HG03039 (cell line): ENCODE measurements around the gene AMN.

Experiments
- ATAC-seq: cut with Tn5 transposase; IDR thresholded peaks from one replicate; pipeline ENCODE4 v1.9.1; 2021; ENCODE audit warnings: mild to moderate bottlenecking, moderate library complexity; ENCODE audit not compliant: unreplicated experiment

AMN gene

GRCh38 chr14:102964152-102964730 is 41.8 kb downstream of the AMN start:
- no peak for ATAC-seq

- ATAC-seq = no peak
These were observed 42.8 kb downstream of the AMN start for GRCh38 chr14:102965282-102965681.

- no peak for ATAC-seq
These were observed 43.6 kb downstream of the AMN start for GRCh38 chr14:102965971-102966655.

DNA sequence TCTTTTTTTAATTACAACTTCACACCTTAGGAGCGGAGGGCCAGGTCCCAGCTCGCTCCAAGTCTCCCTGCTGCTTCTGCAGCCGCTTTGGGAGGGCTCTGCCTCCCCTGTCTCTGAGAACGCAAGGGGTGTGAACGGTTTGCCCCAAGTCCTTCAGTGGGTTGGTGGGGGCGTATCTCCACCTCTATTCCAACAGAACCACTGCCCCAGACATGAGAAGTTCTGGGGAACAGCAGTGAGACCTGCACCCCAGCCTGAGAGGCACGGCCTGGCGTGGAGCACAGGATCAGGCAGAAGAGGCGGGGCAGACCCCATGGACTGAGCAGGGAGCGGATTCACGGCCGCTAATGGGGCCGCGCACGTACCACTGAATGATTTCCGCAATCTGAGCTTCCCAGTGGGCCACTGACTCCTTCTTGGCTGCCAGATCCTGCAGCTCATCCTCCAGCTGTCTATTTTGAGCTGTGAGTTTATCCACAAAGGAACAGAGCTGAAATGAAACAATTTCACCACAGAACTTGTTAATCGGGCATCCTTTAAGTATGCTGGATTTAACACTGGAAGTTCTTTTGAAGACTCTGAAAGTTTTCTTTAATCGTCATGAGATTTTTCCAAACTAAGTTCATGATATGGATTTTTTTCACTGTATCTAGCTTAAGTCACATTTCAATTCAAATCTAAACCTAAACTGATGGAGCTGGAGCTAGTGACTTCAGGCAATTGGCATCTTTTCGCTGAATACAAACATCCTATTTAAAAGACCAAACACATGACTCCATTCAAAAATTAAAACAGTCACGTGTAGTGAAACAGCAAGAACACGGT is 44.4 kb downstream of the AMN start:
- no peak for ATAC-seq

- no peak for ATAC-seq
These were observed 45.0 kb downstream of the AMN start for GRCh38 chr14:102967506-102967795.

GRCh38 chr14:102968306-102968705 is 45.8 kb downstream of the AMN start:
- no peak for ATAC-seq

DNA sequence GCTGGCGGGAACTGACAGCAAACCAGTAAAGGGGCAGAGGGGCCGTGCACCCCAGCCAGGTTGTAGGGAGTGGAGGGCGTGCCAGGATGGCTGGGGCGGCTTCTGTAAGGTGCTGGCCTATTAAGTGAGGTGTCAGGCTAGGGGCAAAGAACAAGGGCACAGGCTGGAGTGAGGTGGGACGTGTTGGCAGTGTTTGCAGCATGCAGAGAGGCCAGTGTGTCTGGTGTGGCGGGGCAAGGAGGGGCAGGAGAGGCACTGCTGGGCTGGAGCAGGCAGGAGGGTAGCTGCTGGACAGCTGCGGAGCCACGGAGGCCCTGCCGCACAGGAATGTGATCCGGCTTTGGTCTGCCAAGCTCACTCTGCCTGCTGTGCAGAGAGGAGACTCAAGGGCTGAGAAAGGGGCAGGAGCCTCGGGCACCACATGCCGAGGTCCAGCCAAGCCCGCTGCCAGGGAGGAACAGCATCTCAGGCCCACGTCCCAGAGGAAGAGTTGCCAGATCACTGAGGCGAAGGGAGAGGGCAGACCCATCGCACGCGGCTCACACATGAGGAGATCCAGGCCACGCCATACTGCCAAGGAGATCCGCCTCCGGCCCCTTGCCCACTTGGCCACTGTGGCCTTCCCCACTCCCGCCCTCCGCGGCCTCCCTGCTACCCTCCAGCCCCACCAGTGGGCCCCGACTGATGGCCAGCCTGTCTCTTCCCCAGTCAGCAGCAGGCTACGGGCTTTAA is 46.8 kb downstream of the AMN start:
- no peak for ATAC-seq

DNA sequence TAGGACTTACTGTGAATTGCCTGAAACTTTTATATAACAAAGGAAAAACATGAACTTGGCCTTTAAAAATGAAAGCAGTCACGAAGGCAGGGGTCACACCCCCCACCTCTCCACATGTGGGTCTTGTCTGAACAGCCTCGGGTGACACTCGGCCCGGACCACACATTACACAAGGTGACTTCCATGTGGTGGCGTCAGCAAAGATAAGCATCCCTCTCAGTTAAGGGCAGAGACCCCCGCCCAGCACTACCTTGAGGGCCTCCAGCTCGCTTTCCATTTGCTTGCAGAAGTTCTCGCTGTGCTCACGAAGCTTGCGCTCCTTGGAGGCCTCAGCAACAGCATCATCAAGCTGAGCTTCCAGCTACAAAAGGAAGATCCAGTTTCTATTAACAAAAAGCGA is 47.4 kb downstream of the AMN start:
- no peak for ATAC-seq

GRCh38 chr14:102970496-102970895 is 48.0 kb downstream of the AMN start:
- no peak for ATAC-seq

GRCh38 chr14:102971314-102971713 is 48.9 kb downstream of the AMN start:
- ATAC-seq = no peak

DNA sequence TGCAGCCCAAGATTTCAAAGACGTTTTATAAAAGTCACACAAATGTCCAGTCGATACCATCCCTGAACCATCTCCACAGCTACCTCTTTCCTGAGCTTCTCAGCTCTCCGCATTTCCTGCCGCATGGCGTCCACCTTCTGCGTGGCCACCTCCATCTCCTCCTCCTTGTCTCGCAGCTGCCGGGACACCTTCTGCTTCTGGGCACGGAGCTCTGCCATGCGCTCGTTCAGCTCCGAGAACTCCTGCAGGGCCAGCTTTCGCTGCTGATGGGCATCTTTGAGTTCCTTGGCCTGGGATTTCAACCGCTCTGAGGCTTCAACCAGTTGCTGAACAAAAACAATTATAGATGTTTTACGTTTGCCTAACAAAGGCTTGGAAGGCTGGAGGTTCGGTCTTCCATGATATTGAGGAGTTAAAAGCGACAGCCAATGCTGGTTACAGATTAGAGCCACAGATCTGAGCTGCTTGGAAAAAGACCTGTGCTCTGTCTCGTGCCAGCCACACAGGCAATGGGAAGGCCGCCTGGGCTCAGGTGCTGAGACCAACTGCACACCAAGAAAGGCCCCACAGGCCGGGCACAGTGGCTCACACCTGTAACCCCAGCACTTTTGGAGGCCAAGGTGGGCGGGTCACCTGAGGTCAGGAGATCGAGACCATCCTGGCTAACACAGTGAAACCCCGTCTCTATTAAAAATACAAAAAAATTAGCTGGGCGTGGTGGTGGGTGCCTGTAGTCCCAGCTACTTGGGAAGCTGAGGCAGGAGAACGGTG is 49.6 kb downstream of the AMN start:
- no peak for ATAC-seq

DNA sequence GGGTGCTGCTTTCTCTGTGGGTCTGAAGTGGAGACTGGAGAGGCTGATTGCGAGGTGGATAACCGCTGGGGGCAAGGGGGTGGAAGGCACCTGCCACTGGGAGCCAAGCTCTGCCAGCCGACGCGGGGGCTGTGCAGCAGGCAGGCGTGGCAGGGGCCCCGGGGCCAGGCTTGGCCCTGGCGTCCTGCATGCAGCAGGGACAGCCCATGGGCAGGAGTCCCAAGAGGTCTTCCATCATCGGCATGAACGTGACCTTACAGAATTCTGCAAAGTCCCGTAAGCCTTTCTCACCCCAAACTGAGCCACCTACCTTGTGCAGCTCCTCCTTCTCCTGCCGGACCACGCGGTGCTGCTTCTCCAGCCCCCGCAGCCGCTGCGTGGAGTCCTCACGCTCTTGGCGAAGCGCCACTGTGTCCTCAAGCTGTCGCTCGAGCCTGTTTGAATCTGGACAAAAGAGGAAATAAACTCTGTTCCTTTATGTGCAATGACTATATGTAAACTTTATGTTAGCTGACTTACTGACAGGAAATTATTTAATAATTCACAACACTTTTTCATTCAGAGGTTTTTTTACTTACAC is 51.3 kb downstream of the AMN start:
- ATAC-seq = no peak

DNA sequence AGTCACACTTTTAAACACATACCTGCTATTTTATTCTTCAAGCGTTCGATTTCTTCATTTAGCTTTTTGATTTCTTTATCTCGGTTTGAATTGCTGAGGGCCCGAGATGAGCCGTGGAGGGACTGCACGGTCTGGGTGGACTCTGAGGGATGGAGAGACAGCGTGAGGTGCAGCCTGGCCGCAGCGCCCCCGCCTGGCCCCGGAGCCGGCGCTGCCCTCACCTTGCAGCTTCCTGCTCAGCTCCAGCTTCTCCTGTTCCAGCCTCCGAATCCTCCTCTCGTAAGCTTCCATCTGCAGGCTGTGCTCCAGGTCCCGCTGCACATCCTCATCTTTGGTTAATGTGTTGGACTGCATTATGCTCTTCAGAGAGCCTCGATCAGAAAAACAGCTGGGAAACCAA is 53.2 kb downstream of the AMN start:
- ATAC-seq = no peak

- ATAC-seq = no peak
These were observed 55.0 kb downstream of the AMN start for GRCh38 chr14:102977475-102977874.

- no peak for ATAC-seq
These were observed 56.9 kb downstream of the AMN start for GRCh38 chr14:102979406-102979805.

GRCh38 chr14:102980409-102980810 is 57.9 kb downstream of the AMN start:
- ATAC-seq = no peak
